ENCODE results near the gene NPHP4. TPM values are rescaled to one million over a fixed set of nuclear protein-coding genes. Genes with fewer than 3 reads are reported as not detected.

NPHP4 gene
- total RNA-seq, 1 donor from 2014 or later: 3.7 TPM

- H3K9me3 ChIP-seq (replicated peaks): no peaks in the 10 kb centered on the region
- no peak for DNase-seq
- no peak overlapping the region for H3K27ac ChIP-seq (replicated peaks)
- no peaks in the 10 kb centered on the region for H3K36me3 ChIP-seq
- no peak for TF ChIP-seq CTCF (IDR thresholded peaks at IDR 0.05; ENCODE audit: borderline replicate concordance)
- intact Hi-C loops (cut with micrococcal nuclease): no loop called here
- no peak overlapping the region for H3K4me3 ChIP-seq
- peaks cover 37% of the 10 kb centered on the region for H3K4me1 ChIP-seq
- H3K27me3 ChIP-seq (ENCODE audit: low read depth): no peaks in the 10 kb centered on the region
These were observed 18.3 kb upstream of the NPHP4 start for GRCh38 chr1:6010554-6010953.

- Histone ChIP-seq H3K27me3 (ENCODE audit: low read depth) (no peaks in the 10 kb centered on the region), H3K4me1 (peaks cover 27% of the 10 kb centered on the region), H3K4me3 (no peak overlapping the region), H3K36me3 (no peaks in the 10 kb centered on the region), H3K27ac (replicated peaks) (no peak overlapping the region), H3K9me3 (replicated peaks) (no peaks in the 10 kb centered on the region)
- DNase-seq: no peak
- intact Hi-C loops (cut with micrococcal nuclease): no loop called here
- no peak for TF ChIP-seq CTCF (IDR thresholded peaks at IDR 0.05; ENCODE audit: borderline replicate concordance)
These were observed 17.2 kb upstream of the NPHP4 start for GRCh38 chr1:6009120-6010040.

GRCh38 chr1:6008696-6009095 lies 16.5 kb upstream of the NPHP4 start:
- H3K27me3 ChIP-seq (ENCODE audit: low read depth): no peaks in the 10 kb centered on the region
- DNase-seq: no peak
- no peak for TF ChIP-seq CTCF (IDR thresholded peaks at IDR 0.05; ENCODE audit: borderline replicate concordance)
- H3K36me3 ChIP-seq: no peaks in the 10 kb centered on the region
- no peak overlapping the region for H3K27ac ChIP-seq (replicated peaks)
- intact Hi-C loops (cut with micrococcal nuclease): no loop called here
- no peak overlapping the region for H3K4me3 ChIP-seq
- H3K4me1 ChIP-seq: peaks cover 24% of the 10 kb centered on the region
- H3K9me3 ChIP-seq (replicated peaks): no peaks in the 10 kb centered on the region

- TF ChIP-seq CTCF (IDR thresholded peaks at IDR 0.05; ENCODE audit: borderline replicate concordance): no peak
- intact Hi-C loops (cut with micrococcal nuclease): no loop called here
- Histone ChIP-seq H3K36me3 (no peaks in the 10 kb centered on the region), H3K9me3 (replicated peaks) (no peaks in the 10 kb centered on the region), H3K27me3 (ENCODE audit: low read depth) (no peaks in the 10 kb centered on the region), H3K27ac (replicated peaks) (no peak overlapping the region), H3K4me3 (no peak overlapping the region), H3K4me1 (peaks cover 18% of the 10 kb centered on the region)
- DNase-seq: no peak
These were observed 15.8 kb upstream of the NPHP4 start for GRCh38 chr1:6008084-6008415.

- Histone ChIP-seq H3K4me3 (no peak overlapping the region), H3K4me1 (peaks cover 13% of the 10 kb centered on the region), H3K27me3 (ENCODE audit: low read depth) (no peaks in the 10 kb centered on the region), H3K27ac (replicated peaks) (peak overlapping the region; percentile 76), H3K9me3 (replicated peaks) (no peaks in the 10 kb centered on the region), H3K36me3 (no peaks in the 10 kb centered on the region)
- intact Hi-C loops (cut with micrococcal nuclease): no loop called here
- DNase-seq: no peak
- no peak for TF ChIP-seq CTCF (IDR thresholded peaks at IDR 0.05; ENCODE audit: borderline replicate concordance)
These were observed 15.3 kb upstream of the NPHP4 start for GRCh38 chr1:6007318-6008083.

Data from left ventricle myocardium inferior (tissue), 1 donor.